Osteoblast (primary cell): ENCODE results near the gene SPR. TPM values are rescaled to one million over a fixed set of nuclear protein-coding genes. Genes with fewer than 3 reads are reported as not detected.
A peak's percentile ranks its signal among the peaks of the same experiment; 100 is the strongest.
"Not testable (repeated sequence)": the region's sequence is repeated elsewhere in the genome, so short reads cannot be mapped to it uniquely, and the experiment has no call there.

Experiments used
- DNase-seq: peaks from one replicate; pipeline ENCODE4 v3.0.0; 2011; ENCODE audit warnings: low spot score, mixed read lengths; ENCODE audit not compliant: insufficient read length; ENCODE audit errors: missing footprints
- H2AFZ ChIP-seq: 2 replicates; pipeline ENCODE4 v1.6.0; 2011; ENCODE audit warnings: mild to moderate bottlenecking, low read length
- H3K27ac ChIP-seq: 2 replicates; pipeline ENCODE4 v1.5.1; 2011; ENCODE audit warnings: mild to moderate bottlenecking, low read depth, low read length, moderate library complexity
- H3K27me3 ChIP-seq: 2 replicates; pipeline ENCODE4 v1.6.0; 2012; ENCODE audit warnings: mild to moderate bottlenecking, control low read depth, inconsistent platforms, low read length, moderate library complexity; ENCODE audit not compliant: insufficient read depth
- H3K36me3 ChIP-seq: 2 replicates; pipeline ENCODE4 v1.5.1; 2011; ENCODE audit warnings: mild to moderate bottlenecking, low read length, control low read depth, moderate library complexity; ENCODE audit not compliant: insufficient read depth
- H3K4me1 ChIP-seq: 2 replicates; pipeline ENCODE4 v1.5.1; 2011; ENCODE audit warnings: mild to moderate bottlenecking, low read length, control low read depth, moderate library complexity; ENCODE audit not compliant: insufficient read depth
- H3K4me2 ChIP-seq: 2 replicates; pipeline ENCODE4 v1.6.0; 2011; ENCODE audit warnings: mild to moderate bottlenecking, low read length; ENCODE audit not compliant: insufficient read depth
- H3K4me3 ChIP-seq: fragments of 200-600 bp; sonication (generic); 3 replicates; pipeline ENCODE4 v1.5.1; 2012; ENCODE audit warnings: mild to moderate bottlenecking, low read length, inconsistent platforms; ENCODE audit not compliant: insufficient read depth
- H3K79me2 ChIP-seq: 2 replicates; pipeline ENCODE4 v1.6.0; 2012; ENCODE audit warnings: mild to moderate bottlenecking, low read length, control low read depth, inconsistent platforms; ENCODE audit not compliant: insufficient read depth
- H3K9me3 ChIP-seq: 2 replicates; pipeline ENCODE4 v1.5.1; 2011; ENCODE audit warnings: low read depth, low read length, control low read depth
- H4K20me1 ChIP-seq: 2 replicates; pipeline ENCODE4 v1.6.0; 2012; ENCODE audit warnings: mild to moderate bottlenecking, low read length, control low read depth; ENCODE audit not compliant: insufficient read depth
- CTCF ChIP-seq: IDR thresholded peaks from 2 replicates; pipeline ENCODE4 v1.5.1; 2011; ENCODE audit warnings: mild to moderate bottlenecking, low read depth, low read length, moderate library complexity; ENCODE audit errors: extremely low read depth
- total RNA-seq: library from RNA; depleted of rRNA; stranded (reverse); fragments of >200 nt; gene quantifications from 2 replicates; pipeline ENCODE4 v1.2.3, GENCODE V29; 2012

Gene SPR
- total RNA-seq, 1 donor, result 17.0 TPM

DNA sequence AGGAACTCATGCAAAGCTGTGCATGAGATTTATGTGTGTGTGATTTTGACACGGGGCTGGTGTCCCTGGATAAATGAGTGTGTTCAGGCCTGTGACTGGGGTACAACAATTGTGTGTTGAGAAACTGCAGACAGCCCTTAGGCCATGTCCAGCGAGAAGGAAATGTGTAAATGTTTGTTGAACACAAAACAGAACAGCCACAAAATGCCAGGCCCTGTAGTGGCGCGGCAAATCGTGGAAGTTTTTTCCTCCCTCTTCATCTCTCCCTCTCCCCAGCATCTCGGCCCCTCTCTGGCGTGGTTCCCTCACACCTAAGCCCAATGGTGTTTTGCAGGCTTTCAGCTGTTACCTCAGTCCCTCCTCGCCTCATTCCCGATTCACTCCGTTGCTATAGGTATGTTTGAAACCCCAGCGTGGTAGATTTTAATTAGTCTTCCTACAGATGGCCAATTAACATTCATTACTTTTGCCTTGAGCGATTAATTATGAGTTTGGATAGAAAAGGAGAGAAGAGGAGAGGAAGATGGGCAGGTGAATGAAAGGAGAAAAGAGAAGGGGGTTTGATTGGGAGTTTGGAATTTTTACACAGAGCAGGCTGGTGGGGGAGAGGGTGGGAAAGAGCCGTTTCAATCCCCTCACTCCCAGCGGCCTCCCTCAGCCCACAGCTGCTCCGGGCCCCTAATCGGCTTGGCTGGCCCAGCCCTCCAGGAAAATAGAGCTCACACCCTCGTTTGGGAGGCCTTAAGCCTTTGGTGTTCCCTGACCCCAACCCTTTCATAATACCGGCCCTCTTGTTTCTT is 10.8 kb downstream of the SPR start:
- Histone ChIP-seq H3K4me1 (peaks cover 11% of the 10 kb centered on the region), H3K36me3 (no peaks in the 10 kb centered on the region), H3K4me3 (no peak overlapping the region), H3K9me3 (no peaks in the 10 kb centered on the region), H3K79me2 (no peaks in the 10 kb centered on the region), H3K27me3 (peaks cover 70% of the 10 kb centered on the region), H4K20me1 (no peaks in the 10 kb centered on the region), H2AFZ (no peak overlapping the region), H3K27ac (no peak overlapping the region), H3K4me2 (no peak overlapping the region)
- no peak for DNase-seq
- no peak for TF ChIP-seq CTCF

DNA sequence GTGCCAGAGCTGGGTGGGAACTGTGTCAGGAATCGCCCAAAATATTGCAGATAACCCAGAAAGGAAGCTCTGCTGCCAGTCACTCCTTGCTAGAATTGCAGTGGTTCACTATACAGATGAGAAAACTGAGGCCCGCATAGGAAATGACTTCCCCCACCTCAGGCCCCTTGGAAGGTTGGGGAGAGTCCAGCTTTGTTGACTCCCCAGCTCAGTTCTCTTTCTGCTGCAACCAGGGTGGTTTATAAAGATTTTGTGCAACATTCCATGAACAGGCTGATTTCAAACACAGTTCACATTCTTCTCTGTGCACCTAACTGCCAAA is 11.3 kb downstream of the SPR start:
- H4K20me1 ChIP-seq, result no peaks in the 10 kb centered on the region
- TF ChIP-seq CTCF, result no peak
- H3K4me3 ChIP-seq, result no peak overlapping the region
- H3K9me3 ChIP-seq, result no peaks in the 10 kb centered on the region
- no peak overlapping the region for H3K4me2 ChIP-seq
- H3K27ac ChIP-seq, result no peak overlapping the region
- no peaks in the 10 kb centered on the region for H3K79me2 ChIP-seq
- DNase-seq, result no peak
- peaks cover 76% of the 10 kb centered on the region for H3K27me3 ChIP-seq
- no peaks in the 10 kb centered on the region for H3K36me3 ChIP-seq
- H3K4me1 ChIP-seq, result peaks cover 11% of the 10 kb centered on the region
- H2AFZ ChIP-seq, result no peak overlapping the region

DNA sequence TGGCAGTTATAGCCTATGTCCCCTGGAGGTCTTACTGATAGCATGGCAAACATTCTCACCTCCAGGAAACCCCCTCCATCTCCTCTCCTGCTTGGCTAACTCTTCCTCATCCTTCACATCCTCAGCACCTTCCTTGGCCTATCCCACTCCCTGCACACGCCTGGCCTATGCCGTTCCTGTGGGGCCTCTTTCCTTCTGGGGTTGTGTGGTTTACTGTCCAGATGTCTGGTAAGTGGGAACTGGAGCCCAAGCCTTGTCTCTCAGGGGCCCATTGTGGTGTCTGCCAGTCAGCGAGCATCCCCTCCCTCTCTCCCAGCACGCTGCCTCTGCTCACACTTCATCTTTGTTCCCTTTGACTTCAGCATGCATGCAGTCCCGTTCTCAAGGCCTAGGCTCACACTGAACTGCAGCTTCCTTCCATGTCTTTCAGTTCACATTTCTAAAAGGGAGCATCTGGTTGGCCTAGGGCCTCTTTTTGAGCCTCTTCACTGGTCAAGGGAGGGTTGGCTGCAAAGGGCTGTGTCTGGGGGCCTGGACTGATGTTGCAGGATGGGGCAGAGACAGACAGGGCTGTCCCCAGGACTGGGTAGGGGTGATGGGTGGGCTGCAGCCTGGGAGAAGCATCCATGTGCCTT is 13.1 kb downstream of the SPR start:
- no peaks in the 10 kb centered on the region for H3K9me3 ChIP-seq
- H2AFZ ChIP-seq, result no peak overlapping the region
- H3K27ac ChIP-seq, result no peak overlapping the region
- no peaks in the 10 kb centered on the region for H3K36me3 ChIP-seq
- H4K20me1 ChIP-seq, result no peaks in the 10 kb centered on the region
- H3K4me1 ChIP-seq, result peaks cover 9% of the 10 kb centered on the region
- peaks cover 86% of the 10 kb centered on the region for H3K27me3 ChIP-seq
- no peaks in the 10 kb centered on the region for H3K79me2 ChIP-seq
- no peak for TF ChIP-seq CTCF
- DNase-seq, result no peak
- H3K4me2 ChIP-seq, result no peak overlapping the region
- H3K4me3 ChIP-seq, result no peak overlapping the region

DNA sequence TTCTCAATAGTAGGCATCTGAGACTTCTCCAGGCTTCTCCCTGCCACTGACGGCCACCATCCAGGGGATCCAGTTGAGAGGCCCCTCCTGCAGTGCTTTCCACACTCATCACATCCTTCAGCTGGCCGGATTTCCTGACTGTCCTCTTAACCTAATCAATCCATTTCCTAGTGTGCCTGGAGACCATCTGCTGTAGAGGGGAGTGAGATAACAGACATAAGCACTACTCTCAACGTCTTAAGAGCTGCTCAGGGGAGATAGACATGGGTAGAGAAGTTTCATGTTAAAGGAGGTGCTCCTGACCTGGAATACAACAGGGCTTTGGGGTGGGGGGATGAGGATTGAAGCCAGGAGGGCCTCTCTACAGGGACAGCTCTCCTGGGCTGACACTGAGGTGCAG is 14.2 kb downstream of the SPR start:
- Histone ChIP-seq H3K27ac (no peak overlapping the region), H4K20me1 (no peaks in the 10 kb centered on the region), H3K9me3 (no peaks in the 10 kb centered on the region), H3K4me1 (no peaks in the 10 kb centered on the region), H3K79me2 (no peaks in the 10 kb centered on the region), H3K27me3 (peaks cover 87% of the 10 kb centered on the region), H3K4me3 (no peak overlapping the region), H3K4me2 (no peak overlapping the region), H3K36me3 (no peaks in the 10 kb centered on the region), H2AFZ (no peak overlapping the region)
- TF ChIP-seq CTCF, result no peak
- peak; percentile 30 for DNase-seq

DNA sequence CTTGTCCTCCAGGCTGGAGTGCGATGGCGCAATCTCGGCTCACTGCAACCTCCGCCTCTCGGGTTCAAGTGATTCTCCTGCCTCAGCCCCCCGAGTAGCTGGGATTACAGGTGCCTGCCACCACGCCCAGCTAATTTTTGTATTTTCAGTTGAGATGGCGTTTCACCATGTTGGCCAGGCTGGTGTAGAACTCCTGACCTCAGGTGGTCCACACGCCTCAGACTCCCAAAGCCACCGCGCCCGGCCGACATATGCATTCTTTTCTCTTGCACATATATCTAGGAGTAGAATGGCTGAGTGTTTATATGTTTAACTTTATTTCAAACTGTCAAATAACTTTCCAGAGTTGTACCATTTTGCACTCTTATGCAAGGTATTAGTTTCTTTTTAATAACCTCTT is 20.2 kb downstream of the SPR start:
- not testable (repeated sequence) for H4K20me1 ChIP-seq, H3K4me1 ChIP-seq, H2AFZ ChIP-seq, H3K27ac ChIP-seq, DNase-seq, H3K36me3 ChIP-seq, H3K4me3 ChIP-seq, H3K4me2 ChIP-seq, H3K9me3 ChIP-seq, H3K79me2 ChIP-seq
- peaks cover 93% of the 10 kb centered on the region for H3K27me3 ChIP-seq
